ENCODE measurements around the gene PNPLA7.

Gene PNPLA7

GRCh38 chr9:137431416-137431931, 118.7 kb downstream of the PNPLA7 start:
- intact Hi-C loops (cut with DNase I), result no loop called here
- DNase-seq, result peak in 5 of 10 donors; percentile 7 to 80 (median 20)

GRCh38 chr9:137430723-137431415, 119.3 kb downstream of the PNPLA7 start:
- intact Hi-C loops (cut with DNase I), result no loop called here

GRCh38 chr9:137429974-137430722, 120.1 kb downstream of the PNPLA7 start:
- intact Hi-C loops (cut with DNase I), result loop anchor here (10.0 kb wide), 1 partner anchor 95 kb away; no protein-coding TSS in a partner anchor
- peak in 6 of 10 donors; percentile 7 to 83 (median 34) for DNase-seq

More at GRCh38 chr9:137430723-137431415, 119.3 kb downstream of the PNPLA7 start:
- DNase-seq, result peak in 6 of 10 donors; percentile 4 to 83 (median 37)

GRCh38 chr9:137429546-137429890, 120.7 kb downstream of the PNPLA7 start:
- DNase-seq, result peak in 5 of 10 donors; percentile 4 to 75 (median 47)
- intact Hi-C loops (cut with DNase I), result loop anchor here (10.0 kb wide), 1 partner anchor 95 kb away; no protein-coding TSS in a partner anchor

- intact Hi-C loops (cut with DNase I), result loop anchor here (10.0 kb wide), 1 partner anchor 96 kb away; no protein-coding TSS in a partner anchor
- peak in 5 of 10 donors; percentile 6 to 76 (median 48) for DNase-seq
Measured at GRCh38 chr9:137428841-137429545, 121.2 kb downstream of the PNPLA7 start.

GRCh38 chr9:137428311-137428630, 121.9 kb downstream of the PNPLA7 start:
- intact Hi-C loops (cut with DNase I), result loop anchor here (10.0 kb wide), 1 partner anchor 97 kb away; no protein-coding TSS in a partner anchor
- DNase-seq, result peak in 5 of 10 donors; percentile 2 to 45 (median 17)

GRCh38 chr9:137427454-137428310, 122.5 kb downstream of the PNPLA7 start:
- peak in 5 of 10 donors; percentile 4 to 71 (median 66) for DNase-seq
- intact Hi-C loops (cut with DNase I), result loop anchor here (10.0 kb wide), 1 partner anchor 97 kb away; no protein-coding TSS in a partner anchor

GRCh38 chr9:137426018-137426681, 124.1 kb downstream of the PNPLA7 start:
- intact Hi-C loops (cut with DNase I), result loop anchor here (10.0 kb wide), 1 partner anchor 99 kb away; no protein-coding TSS in a partner anchor
- peak in 5 of 10 donors; percentile 7 to 79 (median 53) for DNase-seq

GRCh38 chr9:137423514-137424291, 126.5 kb downstream of the PNPLA7 start:
- peak in 5 of 10 donors; percentile 17 to 85 (median 78) for DNase-seq
- intact Hi-C loops (cut with DNase I), result loop anchor here (10.0 kb wide), 1 partner anchor 101 kb away; no protein-coding TSS in a partner anchor

GRCh38 chr9:137422604-137423513, 127.3 kb downstream of the PNPLA7 start, which contains the start of the genes EXD3 and NOXA1:
TSS of gene EXD3 (minus strand) at chr9:137423162. CDS start at chr9:137395357, 27,805 bp downstream.
TSS of gene NOXA1 (plus strand) at chr9:137423393. CDS start at chr9:137423530, 137 bp downstream.
- intact Hi-C loops (cut with DNase I), result loop anchor here (10.0 kb wide), 1 partner anchor 102 kb away; no protein-coding TSS in a partner anchor
- peak; percentile 85 to 98 (median 89) for DNase-seq

GRCh38 chr9:137421838-137422603, 128.2 kb downstream of the PNPLA7 start:
- intact Hi-C loops (cut with DNase I), result loop anchor here (10.0 kb wide), 1 partner anchor 103 kb away; no protein-coding TSS in a partner anchor
- peak in 2 of 10 donors; percentile 4 to 59 for DNase-seq

- DNase-seq, result peak in 5 of 10 donors; percentile 17 to 84 (median 71)
- intact Hi-C loops (cut with DNase I), result no loop called here
Measured at GRCh38 chr9:137417161-137418021, 132.8 kb downstream of the PNPLA7 start.

GRCh38 chr9:137416563-137417151, 133.5 kb downstream of the PNPLA7 start:
- peak in 3 of 10 donors; percentile 59 to 83 (median 73) for DNase-seq
- intact Hi-C loops (cut with DNase I), result no loop called here

GRCh38 chr9:137416006-137416562, 134.1 kb downstream of the PNPLA7 start:
- peak in 3 of 10 donors; percentile 65 to 80 (median 71) for DNase-seq
- intact Hi-C loops (cut with DNase I), result no loop called here

Data from posterior cingulate gyrus (tissue), 11 donors.